GM18520 (cell line): ENCODE results near the gene SCAMP3.

ENCODE experiments used
- ATAC-seq: cut with Tn5 transposase; IDR thresholded peaks from one replicate; pipeline ENCODE4 v1.9.1; 2021; ENCODE audit not compliant: unreplicated experiment

The SCAMP3 gene

GRCh38 chr1:155285631-155286044 lies 23.5 kb upstream of the SCAMP3 start:
- ATAC-seq, result no peak

DNA sequence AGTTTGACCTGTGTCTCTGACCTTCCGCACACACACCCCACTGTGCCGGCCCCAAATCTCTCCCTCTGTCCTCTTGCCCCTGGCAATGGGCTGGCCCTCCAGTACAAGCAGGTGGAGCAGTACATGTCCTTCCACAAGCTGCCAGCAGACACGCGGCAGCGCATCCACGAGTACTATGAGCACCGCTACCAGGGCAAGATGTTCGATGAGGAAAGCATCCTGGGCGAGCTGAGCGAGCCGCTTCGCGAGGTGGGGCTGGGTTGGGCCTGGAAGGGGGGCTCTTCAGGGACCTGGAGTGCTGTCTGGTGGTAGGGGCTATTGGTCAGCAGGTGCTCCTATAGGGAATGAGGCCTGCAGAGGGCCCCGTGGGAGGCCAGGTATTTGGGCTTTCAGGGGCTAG lies 22.9 kb upstream of the SCAMP3 start:
- ATAC-seq, result no peak

- ATAC-seq, result no peak
These were observed 22.3 kb upstream of the SCAMP3 start for GRCh38 chr1:155284476-155284875.

DNA sequence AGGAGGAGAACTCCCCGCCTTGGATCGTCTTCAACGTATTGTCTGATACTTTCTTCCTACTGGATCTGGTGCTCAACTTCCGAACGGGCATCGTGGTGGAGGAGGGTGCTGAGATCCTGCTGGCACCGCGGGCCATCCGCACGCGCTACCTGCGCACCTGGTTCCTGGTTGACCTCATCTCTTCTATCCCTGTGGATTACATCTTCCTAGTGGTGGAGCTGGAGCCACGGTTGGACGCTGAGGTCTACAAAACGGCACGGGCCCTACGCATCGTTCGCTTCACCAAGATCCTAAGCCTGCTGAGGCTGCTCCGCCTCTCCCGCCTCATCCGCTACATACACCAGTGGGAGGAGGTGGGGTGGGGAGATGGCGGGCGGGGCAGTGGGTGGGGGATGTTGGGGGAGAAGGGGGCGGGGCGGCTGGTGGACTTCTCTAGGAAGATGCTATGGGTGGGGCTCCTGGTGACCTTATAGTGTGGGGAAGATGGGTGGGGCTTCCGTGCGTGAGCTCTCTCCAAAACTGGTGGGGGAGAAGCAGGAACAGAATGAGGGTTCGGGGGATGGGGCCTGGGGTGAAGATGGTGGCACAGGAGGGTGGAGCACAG lies 20.4 kb upstream of the SCAMP3 start:
- ATAC-seq, result no peak

GRCh38 chr1:155279268-155279667 lies 17.1 kb upstream of the SCAMP3 start:
- ATAC-seq, result no peak

DNA sequence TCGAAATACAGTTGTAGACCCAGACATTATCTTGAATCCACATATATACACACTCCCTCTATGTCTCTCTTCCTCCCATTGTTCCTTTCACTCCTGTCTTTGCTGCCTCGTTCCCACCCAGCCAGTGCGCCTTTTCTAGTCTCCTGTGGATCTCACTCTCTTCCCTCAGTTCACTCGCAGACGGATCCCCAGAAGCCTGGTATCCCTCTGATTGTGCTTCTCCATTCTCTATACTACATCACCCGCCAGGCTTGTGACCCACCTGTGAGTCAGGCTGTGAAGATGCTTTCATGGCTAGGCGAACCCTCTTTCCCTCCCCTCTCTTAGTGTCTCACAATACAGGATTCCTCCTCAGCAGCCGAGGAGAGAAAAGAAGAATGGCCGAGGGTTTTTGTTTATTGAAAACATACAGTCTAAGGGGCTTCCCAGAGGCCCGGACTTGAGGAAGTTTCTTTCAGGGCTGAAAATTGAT lies 16.6 kb upstream of the SCAMP3 start:
- no peak for ATAC-seq

DNA sequence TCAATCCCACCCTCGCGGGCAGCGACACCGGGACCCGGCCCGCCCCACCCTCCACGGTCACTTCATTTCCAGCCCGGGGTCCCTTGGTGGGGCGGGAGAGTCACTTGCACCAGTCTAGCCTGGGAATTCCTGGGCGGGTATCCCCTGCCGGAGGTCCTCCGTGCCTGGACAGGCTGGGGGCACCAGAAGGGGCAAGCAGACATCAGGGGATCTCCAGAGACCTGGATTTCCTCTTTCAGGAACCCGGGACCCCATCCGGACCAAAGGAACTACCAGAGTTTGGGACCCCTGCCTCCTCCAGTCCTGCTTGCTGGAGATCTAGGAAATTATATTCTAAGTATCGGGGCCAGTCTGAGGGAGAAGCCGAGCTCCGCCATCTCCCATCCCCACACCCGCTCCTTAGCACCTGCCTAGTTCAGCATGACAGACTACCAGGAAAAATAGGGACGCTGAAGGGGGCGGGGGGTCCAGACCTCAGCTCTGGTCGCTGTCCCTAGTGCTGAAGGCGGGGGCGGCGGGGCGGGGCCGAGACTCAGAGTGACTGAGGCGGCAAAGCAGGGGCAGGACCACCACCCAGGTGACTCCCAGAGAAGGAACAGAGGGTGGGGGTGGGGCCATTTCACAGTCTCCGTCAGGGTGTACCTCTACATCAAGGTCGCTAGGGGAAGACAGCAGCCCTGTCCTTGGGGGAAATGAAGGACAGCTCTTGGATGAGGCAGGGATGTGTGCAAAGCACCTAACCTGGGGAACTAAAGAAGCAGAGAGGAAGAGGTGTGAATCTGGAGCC lies 15.9 kb upstream of the SCAMP3 start:
- no peak for ATAC-seq

GRCh38 chr1:155277070-155277901 lies 15.1 kb upstream of the SCAMP3 start, which contains the start of gene HCN3:
Gene HCN3 (plus strand): TSS chr1:155277463. CDS start chr1:155277591, 128 bp downstream.
- ATAC-seq, result peak; percentile 52

- peak; percentile 83 for ATAC-seq
These were observed 11.4 kb upstream of the SCAMP3 start, which contains the start of gene CLK2 for GRCh38 chr1:155273343-155274245. Gene CLK2 (minus strand): TSS chr1:155273504. CDS start chr1:155270977, 2,527 bp downstream.

DNA sequence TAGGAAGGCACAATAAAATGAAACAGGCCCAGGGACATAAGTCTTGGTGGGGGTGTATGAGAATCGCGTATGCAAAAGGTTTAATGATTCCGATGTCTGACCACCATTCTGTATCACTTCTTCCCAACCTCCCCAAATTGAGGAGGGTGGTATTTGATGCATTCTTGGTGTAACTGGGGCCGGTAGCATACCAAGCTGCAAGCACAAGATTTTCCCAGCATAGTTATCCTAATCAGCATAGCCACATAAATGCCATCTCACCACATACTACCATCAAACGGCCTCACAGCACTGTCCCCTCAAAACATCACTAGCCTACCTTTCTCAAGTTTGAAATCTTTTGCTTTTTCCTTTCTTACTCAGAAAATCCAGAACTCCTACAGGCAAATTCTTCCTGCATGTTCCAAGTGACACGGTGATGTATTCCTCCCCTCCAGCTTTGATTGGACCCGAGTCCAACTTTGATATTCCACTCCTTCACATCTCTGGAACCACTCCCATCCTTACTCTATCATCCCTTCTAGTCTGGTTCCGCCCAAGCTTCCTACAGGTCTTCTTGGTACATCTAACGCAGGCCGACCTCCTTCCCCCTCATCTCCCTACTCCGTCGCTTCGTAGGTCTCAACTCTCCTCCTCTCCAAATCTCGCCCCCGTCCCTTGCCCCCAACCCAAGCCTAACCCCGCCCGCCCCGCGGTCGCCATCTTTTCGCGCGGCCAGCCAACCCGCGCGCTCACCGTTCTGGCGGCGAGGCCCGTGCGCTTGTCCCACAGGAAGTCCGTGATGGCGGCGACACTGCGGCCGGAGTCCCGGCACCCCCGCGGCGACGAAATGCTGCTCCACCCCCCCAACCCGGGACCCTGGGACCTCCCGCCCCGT lies 10.5 kb upstream of the SCAMP3 start:
- ATAC-seq, result peak; percentile 8

- ATAC-seq, result no peak
These were observed 7.2 kb upstream of the SCAMP3 start for GRCh38 chr1:155269381-155269780.

DNA sequence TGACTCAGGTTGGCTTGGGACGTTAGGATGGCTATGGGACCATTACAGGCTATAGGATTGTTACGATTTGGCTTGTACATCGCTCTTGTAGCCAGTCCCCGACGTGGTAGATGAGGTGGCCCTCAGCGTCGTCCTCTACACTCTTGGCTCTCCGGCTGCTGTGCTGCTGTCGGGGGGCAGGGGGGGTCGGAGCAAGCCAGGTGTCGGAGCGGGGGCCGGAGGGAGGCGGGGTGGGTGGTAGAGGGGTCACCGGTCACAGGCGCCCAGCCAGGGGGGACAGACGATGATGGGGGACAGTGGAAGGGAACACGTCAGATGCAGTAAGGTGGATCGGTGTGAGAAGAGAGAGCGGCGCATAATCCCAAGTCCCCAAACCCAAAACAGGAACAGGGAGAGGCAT lies 6.5 kb upstream of the SCAMP3 start:
- no peak for ATAC-seq

GRCh38 chr1:155267373-155267772 lies 5.2 kb upstream of the SCAMP3 start:
- ATAC-seq, result no peak

- no peak for ATAC-seq
These were observed 4.4 kb upstream of the SCAMP3 start for GRCh38 chr1:155266553-155266952.

DNA sequence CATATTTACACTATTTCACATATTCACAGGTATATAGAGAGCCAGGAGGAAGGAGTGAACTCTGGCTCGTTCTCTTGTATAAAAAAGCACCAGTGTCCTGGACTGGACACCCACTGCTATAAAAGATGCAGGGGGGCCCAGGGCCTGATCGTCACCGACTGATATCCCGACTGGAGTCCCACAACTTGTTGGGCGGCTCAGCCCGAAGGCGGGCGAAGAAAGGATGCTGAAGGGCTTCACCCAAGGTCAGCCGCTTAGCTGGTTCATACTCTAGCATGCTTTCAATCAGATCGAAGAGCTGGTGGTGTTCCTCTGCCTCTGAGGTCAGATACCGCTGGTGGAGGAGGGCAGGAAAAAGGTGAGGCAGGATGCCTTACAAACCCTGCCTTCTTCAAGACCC lies 907 bp upstream of the SCAMP3 start:
- no peak for ATAC-seq

- no peak for ATAC-seq
These were observed 688 bp downstream of the SCAMP3 start for GRCh38 chr1:155261493-155261851.

GRCh38 chr1:155260276-155260675 lies 1.9 kb downstream of the SCAMP3 start:
- ATAC-seq, result no peak

DNA sequence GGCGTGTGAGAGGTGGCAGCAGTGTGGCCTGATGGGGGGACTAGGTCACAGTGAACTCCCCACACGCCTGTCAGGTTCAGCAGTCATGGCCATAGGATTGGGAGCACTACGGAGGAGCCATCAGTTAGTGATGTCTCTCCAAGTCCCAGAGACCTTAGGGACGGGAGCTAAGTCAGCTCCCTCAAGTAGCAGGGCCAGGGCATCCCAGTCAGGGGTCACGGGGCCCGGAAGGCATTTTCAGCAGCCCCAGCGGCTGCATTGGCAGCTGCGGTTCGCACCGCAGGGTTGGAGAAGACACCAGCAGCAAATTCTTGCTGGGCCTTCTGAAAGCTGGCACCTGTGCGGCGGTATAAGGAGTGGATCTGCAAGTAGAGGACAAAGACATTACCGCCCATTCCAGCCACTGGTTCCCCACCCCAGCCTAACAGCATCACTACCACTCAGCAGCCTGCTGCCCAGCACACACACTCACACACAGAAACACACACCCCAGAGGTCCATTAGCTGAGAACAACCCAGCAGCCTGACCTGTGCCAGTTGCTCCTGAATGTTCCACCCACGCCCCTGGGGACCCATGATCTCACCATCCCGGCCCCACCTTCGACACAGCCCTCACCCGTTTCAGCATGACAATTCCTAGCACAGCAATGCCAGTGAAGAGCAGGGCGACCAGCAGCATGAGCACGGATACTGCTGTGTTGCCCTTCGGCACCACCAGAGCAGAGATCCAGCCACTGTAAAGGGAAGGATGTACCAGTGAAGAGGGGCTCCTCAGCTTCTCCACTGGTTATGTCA lies 5.9 kb downstream of the SCAMP3 start:
- ATAC-seq, result no peak
